ENCODE data around the gene PROZ. TPM values are rescaled to one million over a fixed set of nuclear protein-coding genes. Genes with fewer than 3 reads are reported as not detected.

Gene PROZ
- total RNA-seq, 5 donors from 2014 or later (not counting 1 experiment from before 2014, with no cell fraction given) = not detected

DNA sequence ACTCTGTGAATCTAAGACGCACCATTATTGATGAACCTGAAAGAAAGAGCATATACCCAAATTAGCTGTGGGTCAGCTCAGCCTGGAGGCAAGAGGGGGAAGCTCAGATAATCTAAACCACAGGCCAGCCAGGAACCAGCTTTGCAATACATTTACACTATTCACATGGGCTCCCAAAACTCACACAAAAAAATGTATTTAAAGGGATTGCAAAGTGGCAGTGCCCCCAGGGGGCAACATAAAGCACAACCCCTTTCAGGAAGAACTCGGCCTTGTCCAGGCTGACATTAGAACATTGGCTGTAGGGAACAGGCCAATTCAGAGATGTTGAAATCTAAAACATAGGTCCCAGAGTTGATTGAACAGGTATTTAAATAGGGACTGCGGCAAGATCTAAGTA is 3.2 kb upstream of the PROZ start:
- peak overlapping the region in 1 of 3 donors; percentile 44 for H3K4me3 Mint-ChIP-seq
- no peaks in the 10 kb centered on the region for H3K27me3 Mint-ChIP-seq
- peaks cover 22 to 24% (median 23%) of the 10 kb centered on the region in 3 donors for H3K4me1 Mint-ChIP-seq
- Histone ChIP-seq H3K36me3 (ENCODE audit: control insufficient read depth in 2 of 2, extremely low read depth in 1 of 2, insufficient read depth in 1 of 2, low read length in 1 of 2) (no peaks in the 10 kb centered on the region), H3K9me3 (no peaks in the 10 kb centered on the region), H3K27me3 (replicated peaks in 1 of 2; ENCODE audit: control insufficient read depth in 2 of 2, extremely low read depth in 1 of 2, insufficient read depth in 2 of 2, low read length in 1 of 2) (peaks cover 2 to 19% of the 10 kb centered on the region in 2 experiments), H3K4me1 (ENCODE audit: control insufficient read depth in 1 of 2, extremely low read depth in 1 of 2, insufficient read depth in 2 of 2, low read length in 2 of 2) (peaks cover 19 to 26% of the 10 kb centered on the region in 2 experiments), H3K27ac (ENCODE audit: low read length) (no peak overlapping the region), H3K4me3 (ENCODE audit: control insufficient read depth in 1 of 2, extremely low read depth in 1 of 2, low read length in 1 of 2) (no peak overlapping the region)
- H3K36me3 Mint-ChIP-seq = no peaks in the 10 kb centered on the region
- POLR2A ChIA-PET = no interaction called here
- CTCF ChIA-PET = no interaction called here
- peaks cover 3 to 7% (median 6%) of the 10 kb centered on the region in 3 donors for H3K9me3 Mint-ChIP-seq
- peak overlapping the region; percentile 74 to 82 for H3K27ac Mint-ChIP-seq
- 97% methylated on average over 3 of the region's 3 CpGs for WGBS (ENCODE audit: insufficient coverage)
- DNase-seq (no peak), ATAC-seq (replicated peaks in 1 of 4) (no peak)

DNA sequence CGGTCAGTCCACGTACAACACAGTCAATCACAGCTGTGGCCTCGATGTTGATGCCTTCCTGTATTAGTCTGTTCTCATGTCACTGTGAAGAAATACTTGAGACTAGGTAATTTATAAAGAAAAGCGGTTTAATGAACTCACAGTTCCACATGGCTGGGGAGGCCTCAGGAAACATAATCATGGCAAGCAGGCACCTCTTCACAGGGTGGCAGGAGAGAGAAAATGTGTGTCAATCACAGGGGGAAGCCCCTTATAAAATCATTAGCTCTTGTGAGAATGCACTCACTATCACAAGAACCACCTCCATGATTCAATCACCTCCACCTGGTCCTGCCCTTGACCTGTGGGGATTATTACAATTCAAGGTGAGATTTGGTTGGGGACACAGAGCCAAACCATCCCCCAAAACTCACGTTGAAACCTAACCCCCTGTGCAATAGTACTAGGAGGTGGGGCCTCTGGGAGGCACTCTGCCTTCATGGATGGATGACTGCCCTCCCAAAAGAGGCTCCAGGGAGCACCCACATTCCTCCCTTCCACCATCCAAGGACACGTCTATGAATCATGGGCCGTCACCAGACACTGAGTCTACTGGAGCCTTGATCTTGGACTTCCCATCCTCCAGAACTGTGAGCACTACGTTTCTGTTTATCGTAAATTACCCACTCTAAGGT is 2.3 kb upstream of the PROZ start:
- H3K4me3 ChIP-seq (ENCODE audit: control insufficient read depth in 1 of 2, extremely low read depth in 1 of 2, low read length in 1 of 2) = no peak overlapping the region
- H3K27ac ChIP-seq (ENCODE audit: low read length) = no peak overlapping the region
- H3K27me3 ChIP-seq (replicated peaks in 1 of 2; ENCODE audit: control insufficient read depth in 2 of 2, extremely low read depth in 1 of 2, insufficient read depth in 2 of 2, low read length in 1 of 2) = peaks cover 2 to 12% of the 10 kb centered on the region in 2 experiments
- DNase-seq (no peak), ATAC-seq (replicated peaks in 1 of 4) (no peak)
- Mint-ChIP-seq H3K27me3 (no peaks in the 10 kb centered on the region), H3K4me3 (no peak overlapping the region), H3K9me3 (peaks cover 3 to 7% (median 6%) of the 10 kb centered on the region in 3 donors), H3K4me1 (peaks cover 29 to 31% (median 30%) of the 10 kb centered on the region in 3 donors), H3K36me3 (no peaks in the 10 kb centered on the region), H3K27ac (peak overlapping the region in 1 of 2 donors; percentile 14)
- ChIA-PET POLR2A (no interaction called here), CTCF (no interaction called here)
- H3K4me1 ChIP-seq (ENCODE audit: control insufficient read depth in 1 of 2, extremely low read depth in 1 of 2, insufficient read depth in 2 of 2, low read length in 2 of 2) = peaks cover 22 to 31% of the 10 kb centered on the region in 2 experiments
- WGBS (ENCODE audit: insufficient coverage) = 100% methylated on average over 1 of the region's 9 CpGs
- H3K9me3 ChIP-seq = no peaks in the 10 kb centered on the region
- no peaks in the 10 kb centered on the region for H3K36me3 ChIP-seq (ENCODE audit: control insufficient read depth in 2 of 2, extremely low read depth in 1 of 2, insufficient read depth in 1 of 2, low read length in 1 of 2)

DNA sequence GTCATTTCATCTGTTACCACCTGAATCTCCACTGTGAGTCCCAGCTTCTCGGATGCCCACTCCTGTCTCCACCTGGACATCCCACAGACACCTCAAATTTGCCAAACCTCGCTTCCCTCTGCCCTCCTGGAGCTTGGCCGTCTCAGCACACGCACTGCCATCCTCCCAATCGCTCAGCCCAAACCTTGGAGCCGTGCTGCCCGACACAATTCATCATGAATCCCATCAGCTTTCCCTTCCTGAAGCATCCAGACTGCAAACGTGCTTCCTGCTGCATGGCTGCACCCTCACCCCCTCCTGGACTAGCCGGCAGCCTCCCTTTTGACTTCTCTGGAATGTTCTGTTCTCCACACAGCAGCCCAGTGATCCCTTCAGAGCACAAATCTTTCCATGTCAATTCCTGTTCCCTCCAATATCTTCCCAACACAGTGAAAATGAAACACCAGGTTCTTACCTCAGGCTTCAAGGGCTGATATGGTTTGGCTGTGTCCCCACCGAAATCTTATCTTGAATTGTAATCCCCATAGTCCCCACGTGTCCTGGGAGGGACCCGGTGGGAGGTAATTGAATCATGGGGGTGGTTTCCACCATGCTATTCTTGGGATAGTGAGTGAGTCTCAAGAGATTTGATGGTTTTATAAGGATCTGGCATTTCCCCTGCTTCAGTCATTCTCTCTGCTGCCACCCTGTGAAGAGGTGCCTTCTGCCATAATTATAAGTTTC is 1.1 kb upstream of the PROZ start:
- H3K9me3 Mint-ChIP-seq = peaks cover 3 to 7% (median 6%) of the 10 kb centered on the region in 3 donors
- peak overlapping the region; percentile 3 to 39 for H3K27ac Mint-ChIP-seq
- H3K9me3 ChIP-seq = no peaks in the 10 kb centered on the region
- no peaks in the 10 kb centered on the region for H3K36me3 Mint-ChIP-seq
- H3K27me3 Mint-ChIP-seq = no peaks in the 10 kb centered on the region
- no peak for ATAC-seq (replicated peaks in 1 of 4)
- CTCF ChIA-PET = interaction anchor here in 1 of 2 donors (0.5 kb wide), 1 partner anchor 209 kb away, joined by 6 read pairs; no protein-coding TSS in a partner anchor
- POLR2A ChIA-PET = no interaction called here
- H3K27ac ChIP-seq (ENCODE audit: low read length) = no peak overlapping the region
- H3K36me3 ChIP-seq (ENCODE audit: control insufficient read depth in 2 of 2, extremely low read depth in 1 of 2, insufficient read depth in 1 of 2, low read length in 1 of 2) = no peaks in the 10 kb centered on the region
- 91% methylated on average over 9 of the region's 12 CpGs for WGBS (ENCODE audit: insufficient coverage)
- peaks cover 24 to 27% of the 10 kb centered on the region in 2 experiments for H3K4me1 ChIP-seq (ENCODE audit: control insufficient read depth in 1 of 2, extremely low read depth in 1 of 2, insufficient read depth in 2 of 2, low read length in 2 of 2)
- DNase-seq = no peak
- no peak overlapping the region for H3K4me3 ChIP-seq (ENCODE audit: control insufficient read depth in 1 of 2, extremely low read depth in 1 of 2, low read length in 1 of 2)
- H3K4me1 Mint-ChIP-seq = peaks cover 27 to 29% (median 28%) of the 10 kb centered on the region in 3 donors
- no peak overlapping the region for H3K4me3 Mint-ChIP-seq
- peaks cover 0 to under 1% of the 10 kb centered on the region in 2 experiments for H3K27me3 ChIP-seq (replicated peaks in 1 of 2; ENCODE audit: control insufficient read depth in 2 of 2, extremely low read depth in 1 of 2, insufficient read depth in 2 of 2, low read length in 1 of 2)

GRCh38 chr13:113158946-113159345 is 498 bp downstream of the PROZ start:
- ATAC-seq (replicated peaks in 1 of 4) (no peak), DNase-seq (no peak)
- peaks cover 3 to 7% (median 6%) of the 10 kb centered on the region in 3 donors for H3K9me3 Mint-ChIP-seq
- Histone ChIP-seq H3K9me3 (no peaks in the 10 kb centered on the region), H3K4me1 (ENCODE audit: control insufficient read depth in 1 of 2, extremely low read depth in 1 of 2, insufficient read depth in 2 of 2, low read length in 2 of 2) (peaks cover 14 to 26% of the 10 kb centered on the region in 2 experiments), H3K36me3 (ENCODE audit: control insufficient read depth in 2 of 2, extremely low read depth in 1 of 2, insufficient read depth in 1 of 2, low read length in 1 of 2) (no peaks in the 10 kb centered on the region), H3K27ac (ENCODE audit: low read length) (no peak overlapping the region), H3K27me3 (replicated peaks in 1 of 2; ENCODE audit: control insufficient read depth in 2 of 2, extremely low read depth in 1 of 2, insufficient read depth in 2 of 2, low read length in 1 of 2) (no peaks in the 10 kb centered on the region), H3K4me3 (ENCODE audit: control insufficient read depth in 1 of 2, extremely low read depth in 1 of 2, low read length in 1 of 2) (no peak overlapping the region)
- WGBS (ENCODE audit: insufficient coverage) = 94% methylated on average over 4 of the region's 7 CpGs
- no peaks in the 10 kb centered on the region for H3K36me3 Mint-ChIP-seq
- H3K27ac Mint-ChIP-seq = no peak overlapping the region
- H3K4me1 Mint-ChIP-seq = peaks cover 24 to 31% (median 27%) of the 10 kb centered on the region in 3 donors
- ChIA-PET CTCF (interaction anchor here in 1 of 2 donors (0.8 kb wide), 1 partner anchor 15 kb away, joined by 3 read pairs; no protein-coding TSS in a partner anchor), POLR2A (no interaction called here)
- no peaks in the 10 kb centered on the region for H3K27me3 Mint-ChIP-seq
- no peak overlapping the region for H3K4me3 Mint-ChIP-seq

- no peak overlapping the region for H3K4me3 ChIP-seq (ENCODE audit: control insufficient read depth in 1 of 2, extremely low read depth in 1 of 2, low read length in 1 of 2)
- H3K27ac ChIP-seq (ENCODE audit: low read length) = no peak overlapping the region
- Mint-ChIP-seq H3K9me3 (peaks cover 3 to 7% (median 6%) of the 10 kb centered on the region in 3 donors), H3K27me3 (no peaks in the 10 kb centered on the region), H3K4me1 (peaks cover 26 to 31% (median 30%) of the 10 kb centered on the region in 3 donors), H3K4me3 (no peak overlapping the region), H3K27ac (peak overlapping the region; percentile 65 to 78), H3K36me3 (no peaks in the 10 kb centered on the region)
- DNase-seq (no peak), ATAC-seq (replicated peaks in 1 of 4) (no peak)
- no peaks in the 10 kb centered on the region for H3K27me3 ChIP-seq (replicated peaks in 1 of 2; ENCODE audit: control insufficient read depth in 2 of 2, extremely low read depth in 1 of 2, insufficient read depth in 2 of 2, low read length in 1 of 2)
- H3K36me3 ChIP-seq (ENCODE audit: control insufficient read depth in 2 of 2, extremely low read depth in 1 of 2, insufficient read depth in 1 of 2, low read length in 1 of 2) = no peaks in the 10 kb centered on the region
- 93% methylated on average over 15 of the region's 20 CpGs for WGBS (ENCODE audit: insufficient coverage)
- POLR2A ChIA-PET = no interaction called here
- CTCF ChIA-PET = interaction anchor here in 1 of 2 donors (1.1 kb wide), 1 partner anchor 50 kb away, joined by 3 read pairs; the partner anchor contains the start of gene CUL4A
- H3K9me3 ChIP-seq = no peaks in the 10 kb centered on the region
- H3K4me1 ChIP-seq (ENCODE audit: control insufficient read depth in 1 of 2, extremely low read depth in 1 of 2, insufficient read depth in 2 of 2, low read length in 2 of 2) = peaks cover 14 to 21% of the 10 kb centered on the region in 2 experiments
Observed at GRCh38 chr13:113159701-113160100, 1.3 kb downstream of the PROZ start.

- WGBS (ENCODE audit: insufficient coverage) = 83% methylated on average over 10 of the region's 12 CpGs
- no peak for ATAC-seq (replicated peaks in 1 of 4)
- Mint-ChIP-seq H3K36me3 (no peaks in the 10 kb centered on the region), H3K9me3 (no peaks in the 10 kb centered on the region), H3K27me3 (no peaks in the 10 kb centered on the region), H3K4me1 (peaks cover 26 to 31% (median 30%) of the 10 kb centered on the region in 3 donors), H3K4me3 (peak overlapping the region in 1 of 3 donors; percentile 77), H3K27ac (peak overlapping the region; percentile 78)
- DNase-seq = no peak
- Histone ChIP-seq H3K9me3 (no peaks in the 10 kb centered on the region), H3K36me3 (ENCODE audit: control insufficient read depth in 2 of 2, extremely low read depth in 1 of 2, insufficient read depth in 1 of 2, low read length in 1 of 2) (no peaks in the 10 kb centered on the region), H3K27ac (ENCODE audit: low read length) (peak overlapping the region; percentile 51), H3K4me3 (ENCODE audit: control insufficient read depth in 1 of 2, extremely low read depth in 1 of 2, low read length in 1 of 2) (no peak overlapping the region), H3K27me3 (replicated peaks in 1 of 2; ENCODE audit: control insufficient read depth in 2 of 2, extremely low read depth in 1 of 2, insufficient read depth in 2 of 2, low read length in 1 of 2) (no peaks in the 10 kb centered on the region), H3K4me1 (ENCODE audit: control insufficient read depth in 1 of 2, extremely low read depth in 1 of 2, insufficient read depth in 2 of 2, low read length in 2 of 2) (peaks cover 14 to 21% of the 10 kb centered on the region in 2 experiments)
- ChIA-PET POLR2A (no interaction called here), CTCF (no interaction called here)
Observed at GRCh38 chr13:113160983-113161382, 2.5 kb downstream of the PROZ start.
